OCI-LY1 (cell line): ENCODE results near the gene C15orf40.

Source experiments
- EZH2 ChIP-seq: fragments of 200-600 bp; sonication (generic), shearing (Covaris generic); IDR thresholded peaks from 2 replicates; pipeline ENCODE4 v1.8.0; 2017; ENCODE audit warnings: borderline replicate concordance, mixed run types, mild to moderate bottlenecking, antibody characterized with exemption, low read length, moderate library complexity, mixed read lengths
- TF ChIP-seq, protein P1 (sequence below): fragments of 200-600 bp; sonication (generic), shearing (Covaris generic); IDR thresholded peaks from 2 replicates; pipeline ENCODE4 v1.5.1; 2017; ENCODE audit warnings: mild to moderate bottlenecking, antibody characterized with exemption, low read length, moderate library complexity, mixed read lengths

DNA sequence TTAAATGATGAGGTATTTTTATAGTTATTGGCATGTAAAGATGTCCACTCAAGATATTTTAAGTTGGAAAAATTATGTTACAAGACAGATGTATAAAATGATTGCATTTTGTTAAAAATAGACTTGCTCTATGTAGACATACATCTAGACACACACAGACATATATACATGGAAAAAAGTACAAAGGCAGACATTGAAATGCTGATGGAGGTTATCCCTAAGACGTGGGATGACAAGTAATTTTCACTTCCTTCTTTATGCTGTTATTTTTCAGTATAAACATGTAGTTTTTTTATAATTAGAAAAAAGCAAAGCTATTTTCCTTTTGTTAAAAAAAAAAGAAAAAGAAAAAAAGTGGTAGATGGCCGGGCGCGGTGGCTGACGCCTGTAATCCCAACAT, 66.1 kb downstream of the C15orf40 start:
- TF ChIP-seq, protein P1, sequence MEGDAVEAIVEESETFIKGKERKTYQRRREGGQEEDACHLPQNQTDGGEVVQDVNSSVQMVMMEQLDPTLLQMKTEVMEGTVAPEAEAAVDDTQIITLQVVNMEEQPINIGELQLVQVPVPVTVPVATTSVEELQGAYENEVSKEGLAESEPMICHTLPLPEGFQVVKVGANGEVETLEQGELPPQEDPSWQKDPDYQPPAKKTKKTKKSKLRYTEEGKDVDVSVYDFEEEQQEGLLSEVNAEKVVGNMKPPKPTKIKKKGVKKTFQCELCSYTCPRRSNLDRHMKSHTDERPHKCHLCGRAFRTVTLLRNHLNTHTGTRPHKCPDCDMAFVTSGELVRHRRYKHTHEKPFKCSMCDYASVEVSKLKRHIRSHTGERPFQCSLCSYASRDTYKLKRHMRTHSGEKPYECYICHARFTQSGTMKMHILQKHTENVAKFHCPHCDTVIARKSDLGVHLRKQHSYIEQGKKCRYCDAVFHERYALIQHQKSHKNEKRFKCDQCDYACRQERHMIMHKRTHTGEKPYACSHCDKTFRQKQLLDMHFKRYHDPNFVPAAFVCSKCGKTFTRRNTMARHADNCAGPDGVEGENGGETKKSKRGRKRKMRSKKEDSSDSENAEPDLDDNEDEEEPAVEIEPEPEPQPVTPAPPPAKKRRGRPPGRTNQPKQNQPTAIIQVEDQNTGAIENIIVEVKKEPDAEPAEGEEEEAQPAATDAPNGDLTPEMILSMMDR: no peak
- TF ChIP-seq EZH2: no peak
